K562 (cell line): ENCODE results near the gene KLF5. TPM values are rescaled to one million over a fixed set of nuclear protein-coding genes. Genes with fewer than 3 reads are reported as not detected.

Source experiments
- ATAC-seq: fragments of 200-7000 bp; cut with Tn5 transposase; 3 replicates; pipeline ENCODE4 v1.9.1; 2020; ENCODE audit warnings: moderate library complexity
- BruUV-seq: library from RNA; stranded (reverse); fragments of 400-500 nt; replicated peaks from 2 replicates; lab custom pipeline; 2021; lab: Mats Ljungman, UMichigan
- CTCF ChIA-PET: fragments of 300-600 bp; formaldehyde crosslinking; extraction: SDS; loops from one replicate; lab custom pipeline; 2021; ENCODE audit warnings: low intra/inter-chr PET ratio; lab: Yijun Ruan, JAX
- POLR2A ChIA-PET: fragments of 300-600, 350-650 bp; sonication (Branson Sonifier 250); formaldehyde crosslinking; extraction: SDS; loops from one replicate; lab custom pipeline; 2021; ENCODE audit warnings: antibody characterized with exemption, inconsistent platforms; lab: Yijun Ruan, JAX
- DNase-seq, 4 experiments: peaks; one replicate each; pipeline versions ENCODE4 v3.0.0 to v3.0.0-alpha.2; 2011 to 2018; ENCODE audit warnings: low spot score in 3 of 4, mixed read lengths in 3 of 4; ENCODE audit errors: extremely low read depth in 1 of 4
- FAIRE-seq: peaks from 2 replicates; lab custom pipeline; 2011; peaks lifted over from hg19 to GRCh38; lab: Jason Lieb, UNC
- H2AFZ ChIP-seq: 2 replicates; pipeline ENCODE4 v1.6.0; 2011; ENCODE audit warnings: low read depth, low read length, control low read depth, inconsistent platforms
- H3K27ac ChIP-seq: fragments of 200-600 bp; 3 replicates; pipeline ENCODE4 v1.8.0; 2011; ENCODE audit warnings: low read depth, mild to moderate bottlenecking, control low read depth, inconsistent platforms, low read length, moderate library complexity, mixed read lengths; ENCODE audit errors: extremely low read depth
- H3K27me3 ChIP-seq, 2 experiments: fragments of 300-600 bp in 1 of 2; 2 replicates in 1 of 2; 3 replicates in 1 of 2; pipeline versions ENCODE4 v1.6.0 to v1.8.0; 2011; ENCODE audit warnings: inconsistent platforms in 2 of 2, low read length in 2 of 2, mild to moderate bottlenecking in 1 of 2, mixed read lengths in 1 of 2, moderate library complexity in 1 of 2; ENCODE audit not compliant: control insufficient read depth in 2 of 2, insufficient read depth in 2 of 2
- H3K36me3 ChIP-seq: fragments of 300-600 bp; 3 replicates; pipeline ENCODE4 v1.8.0; 2011; ENCODE audit warnings: mild to moderate bottlenecking, low read length, inconsistent platforms; ENCODE audit not compliant: control insufficient read depth, insufficient read depth
- H3K4me1 ChIP-seq, 2 experiments: fragments of 200-600 bp in 1 of 2; replicated peaks in 1 of 2; 2 replicates in 1 of 2; 3 replicates in 1 of 2; pipeline versions ENCODE4 v1.5.1 to v1.8.0; 2011; ENCODE audit warnings: inconsistent platforms in 2 of 2, low read length in 2 of 2, mild to moderate bottlenecking in 1 of 2, mixed read lengths in 1 of 2, moderate library complexity in 1 of 2; ENCODE audit not compliant: control insufficient read depth in 2 of 2, insufficient read depth in 2 of 2
- H3K4me2 ChIP-seq: 2 replicates; pipeline ENCODE4 v1.6.1; 2011; ENCODE audit warnings: low read length, control low read depth, inconsistent platforms, mixed read lengths; ENCODE audit not compliant: insufficient read depth
- H3K4me3 ChIP-seq: fragments of 200-600 bp; sonication (generic), shearing (Covaris generic); 2 replicates; pipeline ENCODE4 v1.5.1; 2016; ENCODE audit warnings: control low read depth, inconsistent platforms
- H3K79me2 ChIP-seq: fragments of 200-600 bp; 3 replicates; pipeline ENCODE4 v1.8.0; 2011; ENCODE audit warnings: low read length, inconsistent platforms; ENCODE audit not compliant: control insufficient read depth, insufficient read depth
- H3K9ac ChIP-seq, 2 experiments: 2 replicates each; pipeline versions ENCODE4 v1.6.0 to v1.6.1; 2011; ENCODE audit warnings: low read depth in 2 of 2, low read length in 2 of 2, control low read depth in 1 of 2, inconsistent platforms in 1 of 2, mild to moderate bottlenecking in 1 of 2, mixed read lengths in 1 of 2; ENCODE audit not compliant: insufficient read depth in 1 of 2
- H3K9me1 ChIP-seq: one replicate; pipeline ENCODE4 v1.6.0; 2011; ENCODE audit warnings: inconsistent platforms, mild to moderate bottlenecking, low read length, moderate library complexity; ENCODE audit not compliant: control insufficient read depth, insufficient read depth
- H3K9me3 ChIP-seq: replicated peaks from 2 replicates; pipeline ENCODE4 v1.5.1; 2011; ENCODE audit warnings: low read depth, low read length, inconsistent platforms; ENCODE audit not compliant: control insufficient read depth, insufficient read depth
- H4K20me1 ChIP-seq: replicated peaks from 2 replicates; pipeline ENCODE4 v1.6.1; 2011; ENCODE audit warnings: low read length, inconsistent platforms, mixed read lengths; ENCODE audit not compliant: control insufficient read depth, insufficient read depth
- HDGF ChIP-seq: fragments of 450-650 bp; IDR thresholded peaks from 2 replicates; pipeline ENCODE4 v1.6.1; 2016
- KLF10 ChIP-seq: fragments of 250-450 bp; sonication (Bioruptor Pico); IDR thresholded peaks from 2 replicates; pipeline ENCODE4 v1.6.1; 2021; ENCODE audit warnings: matching md5 sums
- MEF2D ChIP-seq: conservative IDR thresholded peaks from 2 replicates; pipeline ENCODE4 v1.6.1; 2016; ENCODE audit warnings: low read depth, missing genetic modification characterization, missing compliant biosample characterization
- XRCC4 ChIP-seq: IDR thresholded peaks from one replicate; pipeline ENCODE4 v1.6.1; 2011; ENCODE audit not compliant: insufficient read depth, insufficient read length; ENCODE audit errors: extremely low read depth
- ZNF384 ChIP-seq: IDR thresholded peaks from 2 replicates; pipeline ENCODE4 v1.6.1; 2012; ENCODE audit warnings: low read depth, low read length, improper control_type of control experiment
- ZNF41 ChIP-seq: fragments of 250-450 bp; sonication (Bioruptor Pico); conservative IDR thresholded peaks from 2 replicates; pipeline ENCODE4 v1.4.0; 2020; ENCODE audit warnings: mild to moderate bottlenecking
- WGBS: fragments of 100-300 bp; shearing (Covaris generic); methylation state at CpG from one replicate; pipeline ENCODE4 v1.1.6; 2016; ENCODE audit warnings: low coverage, mixed read lengths; ENCODE audit not compliant: insufficient coverage; ENCODE audit errors: missing lambda C conversion rate; 5-methylcytosine and 5-hydroxymethylcytosine counted together
- in situ Hi-C: fragments of 300-500 bp; cut with MboI; formaldehyde crosslinking; loops from 4 replicates; pipeline ENCODE4 v1.15.0; 2018; ENCODE audit warnings: inconsistent platforms, mixed read lengths
- intact Hi-C: fragments of 100-400 bp; cut with micrococcal nuclease; formaldehyde crosslinking; loops from 2 replicates; pipeline ENCODE4 v1.14.2; 2022
- polyA plus RNA-seq, 8 experiments: library from polyadenylated mRNA; depleted of rRNA in 4 of 8; stranded (reverse) in 5 of 8; unstranded in 3 of 8; fragments of >200 nt; fragmentation: Nextera tagmentation in 2 of 8; fragmentation: Illumina TruSeq in 1 of 8; extraction: Ambion mirVana in 2 of 8; extraction: Trizol in 1 of 8; gene quantifications; 2 replicates each; pipeline versions ENCODE4 v1.2.1 to v1.2.3, GENCODE V29; 2011 to 2014; ENCODE audit warnings: inconsistent platforms in 1 of 8, missing spikeins in 1 of 8
- total RNA-seq, 7 experiments: library from RNA; depleted of rRNA in 6 of 7; stranded (reverse); fragments of >200 nt in 6 of 7; fragmentation: Illumina TruSeq in 2 of 7; extraction: Trizol in 2 of 7; gene quantifications; 2 replicates each; pipeline versions ENCODE4 v1.2.1 to v1.2.3, GENCODE V29; 2011 to 2021; ENCODE audit warnings: low replicate concordance in 1 of 7
- TF ChIP-seq, protein P1 (sequence below): fragments of 450-650 bp; formaldehyde crosslinking; IDR thresholded peaks from 2 replicates; pipeline ENCODE4 v1.4.0; 2020; ENCODE audit warnings: mild to moderate bottlenecking, moderate library complexity

The KLF5 gene
- total and polyA plus RNA-seq, 9 of the 15 experiments (the other 6 are each of a cell fraction or from before 2014, with no cell fraction given), result 0.17 to 1.0 (median 0.36) TPM

DNA sequence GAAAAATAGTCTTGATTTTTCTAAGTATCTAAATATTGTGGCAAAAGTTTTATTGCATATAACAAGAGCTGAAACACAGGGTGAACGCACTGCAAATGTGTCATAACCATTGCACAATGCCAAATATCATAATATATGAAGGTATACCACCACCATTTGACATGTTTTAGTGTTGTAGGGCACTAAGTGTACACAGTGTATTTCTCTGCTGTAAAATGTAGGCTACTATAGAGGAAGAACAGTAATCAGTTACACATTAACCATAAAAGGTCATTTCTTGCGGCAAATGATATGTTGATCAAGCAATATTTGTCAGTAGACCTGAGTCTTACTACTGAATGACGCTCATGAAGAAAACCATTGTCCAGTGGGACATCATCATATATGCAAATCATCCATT, 18.3 kb upstream of the KLF5 start:
- TF ChIP-seq ZNF384 (no peak), HDGF (no peak), KLF10 (no peak), MEF2D (tag) (no peak), ZNF41 (CRISPR knock-in tag) (no peak), XRCC4 (no peak)
- TF ChIP-seq, protein P1, sequence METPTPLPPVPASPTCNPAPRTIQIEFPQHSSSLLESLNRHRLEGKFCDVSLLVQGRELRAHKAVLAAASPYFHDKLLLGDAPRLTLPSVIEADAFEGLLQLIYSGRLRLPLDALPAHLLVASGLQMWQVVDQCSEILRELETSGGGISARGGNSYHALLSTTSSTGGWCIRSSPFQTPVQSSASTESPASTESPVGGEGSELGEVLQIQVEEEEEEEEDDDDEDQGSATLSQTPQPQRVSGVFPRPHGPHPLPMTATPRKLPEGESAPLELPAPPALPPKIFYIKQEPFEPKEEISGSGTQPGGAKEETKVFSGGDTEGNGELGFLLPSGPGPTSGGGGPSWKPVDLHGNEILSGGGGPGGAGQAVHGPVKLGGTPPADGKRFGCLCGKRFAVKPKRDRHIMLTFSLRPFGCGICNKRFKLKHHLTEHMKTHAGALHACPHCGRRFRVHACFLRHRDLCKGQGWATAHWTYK (CRISPR knock-in tag), result no peak
- H4K20me1 ChIP-seq, result no peaks in the 10 kb centered on the region
- H3K9me1 ChIP-seq, result no peaks in the 10 kb centered on the region
- in situ Hi-C loops (no loop called here), intact Hi-C loops (no loop called here)
- H3K27me3 ChIP-seq, result no peaks in the 10 kb centered on the region
- H3K36me3 ChIP-seq, result no peaks in the 10 kb centered on the region
- no peaks in the 10 kb centered on the region for H3K4me1 ChIP-seq
- H2AFZ ChIP-seq, result no peak overlapping the region
- H3K4me2 ChIP-seq, result no peak overlapping the region
- no peaks in the 10 kb centered on the region for H3K79me2 ChIP-seq
- BruUV-seq, result no TSS peak
- H3K9me3 ChIP-seq, result no peaks in the 10 kb centered on the region
- no peak for FAIRE-seq
- H3K9ac ChIP-seq, result no peak overlapping the region
- WGBS, result 8% methylated on average over 3 of the region's 3 CpGs
- no peak overlapping the region for H3K4me3 ChIP-seq
- ChIA-PET CTCF (no interaction called here), POLR2A (interaction anchor here (0.7 kb wide), 1 partner anchor 23 kb away, joined by 3 read pairs; no protein-coding TSS in a partner anchor)
- no peak overlapping the region for H3K27ac ChIP-seq
- no peak for ATAC-seq
- DNase-seq, result no peak
